Measurements from ENCODE around the gene APBA3.

GRCh38 chr19:3784607-3785450 is 23.3 kb upstream of the APBA3 start:
- no peak for TF ChIP-seq POLR2A (IDR thresholded peaks at IDR 0.05; ENCODE audit: extremely low read depth, insufficient read length)
- TF ChIP-seq CTCF (IDR thresholded peaks at IDR 0.05; ENCODE audit: low read depth, low read length), result no peak
- no peak for TF ChIP-seq MYC (IDR thresholded peaks at IDR 0.05; ENCODE audit: low read depth, low read length)
- TF ChIP-seq MAX (IDR thresholded peaks at IDR 0.05; ENCODE audit: low read depth, low read length), result no peak

Measured in NB4 (cell line).